Measurements from ENCODE around the gene FAM107B.
"Not testable (repeated sequence)": the region's sequence is repeated elsewhere in the genome, so short reads cannot be mapped to it uniquely, and the experiment has no call there.

Gene FAM107B

GRCh38 chr10:14639637-14640036 lies 135.1 kb downstream of the FAM107B start:
- in situ Hi-C loops (cut with MboI; ENCODE audit: low sequenced_read_pairs), result no loop called here

GRCh38 chr10:14635043-14635710 lies 139.5 kb downstream of the FAM107B start:
- in situ Hi-C loops (cut with MboI; ENCODE audit: low sequenced_read_pairs), result no loop called here

- in situ Hi-C loops (cut with MboI; ENCODE audit: low sequenced_read_pairs), result not testable (repeated sequence)
These were observed 140.1 kb downstream of the FAM107B start for GRCh38 chr10:14634572-14634971.

GRCh38 chr10:14625765-14626525 lies 148.8 kb downstream of the FAM107B start:
- in situ Hi-C loops (cut with MboI; ENCODE audit: low sequenced_read_pairs), result no loop called here

GRCh38 chr10:14625192-14625631 lies 149.5 kb downstream of the FAM107B start:
- in situ Hi-C loops (cut with MboI; ENCODE audit: low sequenced_read_pairs), result no loop called here

- in situ Hi-C loops (cut with MboI; ENCODE audit: low sequenced_read_pairs), result no loop called here
These were observed 150.1 kb downstream of the FAM107B start for GRCh38 chr10:14624600-14624999.

- in situ Hi-C loops (cut with MboI; ENCODE audit: low sequenced_read_pairs), result no loop called here
These were observed 150.8 kb downstream of the FAM107B start for GRCh38 chr10:14623931-14624330.

- in situ Hi-C loops (cut with MboI; ENCODE audit: low sequenced_read_pairs), result no loop called here
These were observed 153.7 kb downstream of the FAM107B start for GRCh38 chr10:14621037-14621436.

GRCh38 chr10:14618674-14619073 lies 156.0 kb downstream of the FAM107B start:
- in situ Hi-C loops (cut with MboI; ENCODE audit: low sequenced_read_pairs), result no loop called here

GRCh38 chr10:14617852-14618251 lies 156.8 kb downstream of the FAM107B start:
- in situ Hi-C loops (cut with MboI; ENCODE audit: low sequenced_read_pairs), result no loop called here

- in situ Hi-C loops (cut with MboI; ENCODE audit: low sequenced_read_pairs), result no loop called here
These were observed 157.6 kb downstream of the FAM107B start for GRCh38 chr10:14616955-14617730.

GRCh38 chr10:14616465-14616864 lies 158.2 kb downstream of the FAM107B start:
- in situ Hi-C loops (cut with MboI; ENCODE audit: low sequenced_read_pairs), result no loop called here

GRCh38 chr10:14613588-14613920 lies 161.1 kb downstream of the FAM107B start:
- in situ Hi-C loops (cut with MboI; ENCODE audit: low sequenced_read_pairs), result no loop called here

- in situ Hi-C loops (cut with MboI; ENCODE audit: low sequenced_read_pairs), result no loop called here
These were observed 161.7 kb downstream of the FAM107B start for GRCh38 chr10:14612873-14613587.

- in situ Hi-C loops (cut with MboI; ENCODE audit: low sequenced_read_pairs), result no loop called here
These were observed 162.6 kb downstream of the FAM107B start for GRCh38 chr10:14611968-14612693.

- in situ Hi-C loops (cut with MboI; ENCODE audit: low sequenced_read_pairs), result no loop called here
These were observed 165.5 kb downstream of the FAM107B start for GRCh38 chr10:14609178-14609577.

GRCh38 chr10:14608381-14609001 lies 166.2 kb downstream of the FAM107B start:
- in situ Hi-C loops (cut with MboI; ENCODE audit: low sequenced_read_pairs), result no loop called here

- in situ Hi-C loops (cut with MboI; ENCODE audit: low sequenced_read_pairs), result no loop called here
These were observed 168.1 kb downstream of the FAM107B start for GRCh38 chr10:14606633-14607032.

- in situ Hi-C loops (cut with MboI; ENCODE audit: low sequenced_read_pairs), result no loop called here
These were observed 169.3 kb downstream of the FAM107B start for GRCh38 chr10:14605231-14605925.
